Uterus (tissue), 2 donors: ENCODE results near the gene CKAP5.

Source experiments
- CTCF ChIP-seq, 4 experiments: fragments of 200-600 bp in 2 of 4; fragments of 450-650 bp in 2 of 4; sonication (generic) in 2 of 4; IDR thresholded peaks; one replicate each; pipeline ENCODE4 v1.5.1; 2016 to 2019; ENCODE audit warnings: antibody characterized with exemption in 4 of 4, mild to moderate bottlenecking in 2 of 4, moderate library complexity in 1 of 4
- POLR2A ChIP-seq, 2 donors: fragments of 450-650 bp; IDR thresholded peaks; one replicate each; pipeline ENCODE4 v1.6.1; 2016; ENCODE audit warnings: antibody characterized with exemption in 2 of 2, mild to moderate bottlenecking in 1 of 2, moderate library complexity in 1 of 2

GRCh38 chr11:46856605-46857343, 10.7 kb upstream of the CKAP5 start:
- TF ChIP-seq CTCF (IDR thresholded peaks at IDR 0.05), result no peak
- TF ChIP-seq POLR2A (IDR thresholded peaks at IDR 0.05), result no peak
